ENCODE measurements around the gene ATP8A1.
"Not testable (repeated sequence)": the region's sequence is repeated elsewhere in the genome, so short reads cannot be mapped to it uniquely, and the experiment has no call there.

ATP8A1 gene

DNA sequence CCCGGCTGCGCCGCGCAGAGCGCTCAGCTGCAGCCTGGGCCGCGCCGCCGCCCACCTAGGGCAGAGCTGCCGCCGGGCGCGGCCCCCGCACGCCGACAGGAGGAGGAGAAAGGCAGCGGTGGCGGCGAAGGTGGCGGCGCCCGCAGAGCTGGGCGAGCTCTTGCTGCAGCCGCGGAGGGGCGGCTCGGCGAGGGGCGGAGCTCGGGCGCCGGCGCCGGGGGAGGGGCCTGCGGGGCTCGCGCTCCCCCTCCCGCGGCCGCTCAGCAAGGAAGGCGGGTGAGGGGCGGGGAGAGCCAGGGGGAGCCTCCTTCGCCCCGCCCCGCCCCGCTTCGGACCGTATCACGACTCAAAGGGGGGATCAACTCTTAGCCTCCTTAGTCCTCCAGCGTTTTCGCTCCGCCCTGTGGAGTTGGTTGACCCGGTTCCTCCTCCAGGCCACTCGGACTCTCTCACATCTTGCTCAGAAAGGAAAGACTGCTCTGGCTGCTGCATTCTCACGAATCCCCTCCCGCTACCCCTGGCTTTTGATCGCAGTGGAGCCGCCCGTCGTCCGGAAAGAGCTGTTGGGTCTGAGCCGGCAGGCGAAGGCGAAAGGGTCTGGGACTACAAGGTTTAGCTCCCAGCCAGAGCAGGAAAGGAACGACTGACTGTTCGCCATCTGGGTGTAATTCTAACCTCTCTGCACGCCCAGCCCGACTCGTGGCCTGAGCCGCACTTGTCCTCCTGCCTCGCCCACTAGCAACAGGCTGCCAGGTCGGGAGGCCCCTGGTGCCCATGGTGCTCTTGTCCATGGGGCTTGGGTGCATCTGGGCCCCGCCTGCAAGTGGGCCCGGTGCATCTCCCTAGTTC lies at the start of gene ATP8A1:
ATP8A1 (minus strand) TSS at position 162 of the 849 bp plus-strand sequence. CDS start 232 bp downstream, outside the sequence.
- peak; percentile 91 for DNase-seq

DNA sequence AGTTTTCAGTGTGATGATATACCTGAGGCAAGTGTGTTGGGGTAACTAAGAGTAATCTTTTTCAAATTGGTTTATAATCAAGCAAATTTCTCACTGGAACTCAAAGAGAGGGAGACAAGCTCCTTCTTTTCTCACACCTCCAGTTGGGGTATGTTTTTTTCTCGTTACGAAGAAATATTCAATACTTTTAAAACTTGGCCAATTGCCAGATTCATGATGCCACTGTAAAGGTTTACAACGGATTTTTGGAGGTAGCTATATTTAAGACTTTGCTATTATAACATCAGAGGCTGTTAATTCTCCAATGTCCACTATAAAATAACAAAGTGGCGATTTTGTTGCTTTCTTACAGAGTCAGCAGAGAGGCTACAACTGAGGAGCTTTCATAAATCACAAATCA lies 49.2 kb upstream of the ATP8A1 start:
- no peak for DNase-seq

DNA sequence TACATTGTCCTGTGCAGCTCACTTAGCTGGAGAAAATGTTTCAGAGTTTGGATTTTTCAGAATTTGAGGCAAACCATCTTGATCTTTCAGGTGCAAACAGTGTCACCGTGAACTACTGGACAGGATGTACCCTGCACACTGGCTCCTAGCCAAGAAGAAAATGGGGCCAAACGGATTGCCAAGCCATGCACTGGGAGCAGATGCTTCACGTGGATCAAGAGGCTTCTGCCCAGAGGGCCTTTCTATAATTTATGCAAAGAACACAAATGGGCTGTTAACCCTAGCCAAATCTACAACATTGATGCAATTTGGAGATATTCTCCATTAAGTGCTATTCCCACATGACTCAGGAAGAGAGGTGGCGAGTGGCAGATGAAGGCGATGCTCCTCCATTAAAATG lies 46.9 kb upstream of the ATP8A1 start:
- no peak for DNase-seq

DNA sequence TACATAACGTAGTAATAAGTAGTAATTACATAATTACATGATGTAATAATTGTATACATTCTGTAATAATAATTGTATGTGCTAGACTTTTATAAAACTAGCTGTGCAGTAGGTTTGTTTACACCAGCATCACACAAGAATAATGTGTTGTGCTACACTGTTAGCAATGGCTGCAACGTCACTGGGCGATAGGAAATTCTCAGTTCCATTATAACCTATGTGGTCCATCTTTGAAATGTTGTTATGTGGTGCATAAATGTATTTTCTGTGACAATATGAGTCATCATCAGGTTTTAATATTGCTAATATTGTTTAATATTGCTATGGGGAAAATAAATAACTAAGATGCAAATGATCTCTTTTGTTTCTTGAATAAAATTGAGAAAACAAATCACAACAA lies 46.0 kb upstream of the ATP8A1 start:
- no peak for DNase-seq

DNA sequence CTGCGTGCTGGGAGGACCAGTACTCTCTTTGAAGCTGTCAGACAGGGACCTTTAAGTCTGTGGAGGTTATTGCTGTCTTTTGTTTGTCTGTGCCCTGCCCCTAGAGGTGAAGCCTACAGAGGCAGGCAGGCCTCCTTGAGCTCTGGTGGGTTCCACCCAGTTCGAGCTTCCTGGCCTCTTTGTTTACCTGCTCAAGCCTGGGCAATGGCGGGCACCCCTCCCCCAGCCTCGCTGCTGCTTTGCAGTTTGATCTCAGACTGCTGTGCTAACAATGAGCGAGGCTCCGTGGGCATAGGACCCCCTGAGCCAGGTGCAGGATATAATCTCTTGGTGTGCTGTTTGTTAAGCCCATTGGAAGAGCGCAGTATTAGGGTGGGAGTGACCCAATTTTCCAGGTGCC lies 44.9 kb upstream of the ATP8A1 start:
- DNase-seq: not testable (repeated sequence)

DNA sequence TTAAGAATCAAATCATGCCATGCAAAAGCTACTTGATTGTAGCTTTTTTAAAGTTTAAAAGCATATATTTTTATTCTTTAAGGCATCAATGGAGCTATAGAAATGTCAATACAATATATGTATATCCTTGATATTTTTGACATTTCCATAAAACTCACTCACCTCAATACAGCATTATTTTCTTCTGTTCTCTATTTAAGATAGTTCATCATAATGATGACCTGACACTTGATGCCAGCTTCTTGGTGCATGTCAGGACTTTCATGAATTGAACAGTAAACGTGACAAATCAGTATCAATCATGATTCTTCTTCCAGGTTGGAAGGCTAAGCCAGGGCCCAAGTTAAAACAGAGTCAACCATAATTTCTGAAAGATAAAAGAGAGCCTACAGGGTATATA lies 33.6 kb upstream of the ATP8A1 start:
- no peak for DNase-seq

DNA sequence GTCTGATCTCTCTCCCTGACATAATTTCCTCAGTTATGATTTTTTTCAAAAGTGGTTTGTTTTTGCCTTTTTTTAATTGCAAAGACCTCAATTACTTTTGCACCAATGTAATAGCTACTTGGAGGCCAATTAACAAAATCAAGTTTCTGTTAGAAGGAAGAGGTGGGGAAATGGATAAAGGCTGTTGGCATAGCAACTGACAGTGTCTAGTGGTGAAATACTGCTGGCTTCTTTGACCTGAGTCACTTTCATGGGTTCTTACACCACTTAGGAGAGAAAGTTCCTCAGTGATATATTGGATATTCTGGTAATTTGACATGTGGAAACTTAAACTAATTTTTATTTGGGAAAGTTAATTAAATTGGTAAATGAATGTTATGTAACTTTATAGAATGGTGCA lies 26.5 kb upstream of the ATP8A1 start:
- no peak for DNase-seq

DNA sequence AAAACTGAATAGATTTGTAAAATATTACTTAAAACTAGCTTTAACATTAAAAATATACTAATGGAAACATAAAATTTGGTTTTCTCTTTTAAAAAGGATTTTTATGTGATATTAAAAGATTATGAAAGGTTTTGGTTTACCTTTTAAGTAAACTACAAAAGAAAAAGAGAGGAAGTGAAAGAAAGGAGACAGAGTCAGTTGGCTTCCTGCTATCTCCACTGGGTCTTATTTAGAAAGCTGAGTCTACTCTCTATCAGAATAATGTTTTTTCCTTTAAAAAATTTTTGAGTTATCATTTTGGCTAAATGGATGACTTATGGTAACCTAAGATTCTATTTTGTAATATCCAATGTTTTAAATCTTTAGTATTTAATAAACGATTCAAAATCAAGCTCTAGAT lies 21.6 kb upstream of the ATP8A1 start:
- no peak for DNase-seq

DNA sequence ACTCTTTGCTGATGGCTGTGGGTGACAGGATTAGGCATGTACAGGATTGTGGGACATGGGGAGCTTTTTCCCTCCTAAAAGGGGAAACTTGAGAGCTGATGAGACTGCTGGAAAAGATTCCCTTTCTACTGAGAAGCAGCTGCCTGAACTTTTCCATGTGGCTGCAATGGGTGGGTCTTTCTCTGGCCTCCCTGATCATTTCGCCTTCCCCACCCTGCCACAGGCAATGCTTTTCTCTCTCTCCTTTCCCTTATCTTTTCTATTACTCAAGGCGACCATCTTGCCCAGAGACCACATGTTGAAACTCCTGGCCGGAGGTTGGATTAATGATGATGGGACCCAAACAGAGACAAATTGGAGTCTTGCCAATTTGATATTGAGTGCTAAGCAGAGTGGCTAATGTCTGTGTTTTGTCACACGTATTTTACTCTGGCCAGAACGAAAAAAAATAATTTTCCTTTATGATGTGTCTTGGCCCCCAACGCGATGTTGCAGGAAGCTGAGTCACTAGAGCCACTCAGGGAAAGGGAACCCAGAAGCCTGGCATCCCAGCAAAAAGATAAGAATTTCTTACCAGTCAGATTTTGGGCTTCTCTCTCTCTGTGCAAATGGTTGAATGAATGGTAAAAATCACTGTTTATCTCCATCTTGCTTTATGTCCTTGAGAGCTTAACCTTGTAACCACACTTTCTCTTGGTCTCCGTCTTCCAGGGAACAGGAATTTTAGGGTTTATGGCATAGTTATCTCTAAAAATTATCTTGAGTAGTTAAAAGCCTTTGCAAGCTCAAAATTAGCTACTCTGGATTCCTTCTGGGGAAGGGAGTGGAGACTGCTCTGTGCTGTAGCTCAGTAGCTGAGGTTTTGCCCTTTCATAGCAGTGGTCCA lies 19.4 kb upstream of the ATP8A1 start:
- DNase-seq: no peak

DNA sequence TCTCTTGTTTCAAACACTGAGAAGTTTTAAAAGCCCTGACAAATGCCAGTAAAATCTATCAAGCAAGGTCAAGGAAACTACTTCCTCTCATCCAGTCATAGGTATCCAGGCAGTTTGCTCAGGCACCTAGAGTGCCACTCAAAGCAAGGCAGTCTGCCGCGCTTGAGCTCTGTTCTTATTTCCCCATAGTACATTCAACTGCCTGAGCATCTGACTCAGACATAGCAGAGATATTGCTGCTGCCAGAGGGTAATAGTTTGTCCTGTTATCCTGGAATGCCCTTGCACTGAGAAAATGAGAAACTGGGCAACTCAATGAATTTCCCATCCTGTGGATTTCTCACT lies 16.1 kb upstream of the ATP8A1 start:
- DNase-seq: no peak

DNA sequence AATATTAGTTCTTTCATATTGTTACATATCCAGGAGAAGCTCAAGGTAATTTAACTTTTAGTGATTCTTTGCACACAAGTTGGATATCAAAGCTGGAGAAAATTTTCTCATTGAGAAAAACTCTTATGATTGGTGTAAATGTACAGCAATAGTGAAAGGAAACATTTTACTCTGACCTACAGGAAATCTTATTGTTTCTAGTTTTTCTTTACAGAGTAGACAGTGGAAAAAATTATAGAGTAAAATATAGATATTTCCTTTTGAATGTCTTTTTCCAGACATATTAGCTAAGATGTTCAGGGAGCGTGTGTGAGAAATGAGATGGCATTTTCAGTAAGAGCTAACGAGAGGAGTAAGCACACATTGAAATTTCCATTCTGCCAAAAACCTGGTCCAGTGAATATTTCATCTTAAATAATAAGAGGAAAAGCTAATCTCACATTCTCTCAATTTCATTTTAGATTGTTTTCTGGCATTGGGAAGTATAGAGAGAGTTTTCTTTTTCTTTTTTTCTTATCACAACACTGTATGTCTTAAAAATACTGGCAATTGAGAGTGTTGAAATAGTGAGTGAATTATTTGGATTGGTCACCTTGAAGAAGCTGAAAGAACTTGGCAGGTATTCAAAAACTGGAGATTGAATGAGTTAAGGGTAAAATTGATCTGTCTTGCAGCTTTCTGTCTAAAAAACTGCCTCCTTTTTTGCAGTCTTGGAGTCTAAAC lies 15.6 kb upstream of the ATP8A1 start:
- DNase-seq: peak; percentile 20

DNA sequence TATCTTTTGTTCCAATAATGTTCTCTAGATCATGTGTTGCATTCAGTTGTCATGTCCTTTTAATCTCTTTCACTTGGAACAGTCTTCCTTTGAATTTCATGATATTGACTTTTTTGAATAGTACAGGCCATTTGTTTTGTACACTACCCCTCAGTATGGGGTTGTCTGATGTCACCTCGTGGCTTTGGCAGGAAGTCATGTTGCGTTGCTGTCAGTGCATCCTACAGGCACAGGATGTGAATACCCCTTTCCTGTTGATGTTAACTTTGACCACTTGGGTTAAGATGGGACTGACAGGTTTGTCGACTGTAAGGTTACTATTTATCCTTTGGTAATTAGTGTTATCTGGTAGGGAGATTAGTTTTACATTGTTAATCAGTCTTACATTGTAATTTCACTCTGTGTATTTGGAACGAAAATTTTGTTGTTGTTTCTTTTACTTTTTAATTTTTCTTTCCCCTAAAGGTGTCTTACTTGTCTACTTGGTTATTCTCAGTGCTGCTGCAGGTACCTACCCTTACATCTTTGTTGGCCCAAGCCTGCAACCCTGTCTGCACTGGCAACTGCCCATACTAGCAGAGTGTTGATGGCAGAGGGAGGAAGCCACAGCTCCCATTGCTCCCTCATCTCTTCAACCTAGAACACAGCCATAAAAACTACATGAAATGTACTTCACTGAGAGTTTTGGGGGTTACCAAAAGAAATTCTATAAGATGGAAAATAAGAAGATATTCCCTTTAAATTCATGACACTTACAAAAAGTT lies 14.7 kb upstream of the ATP8A1 start:
- peak; percentile 68 for DNase-seq

DNA sequence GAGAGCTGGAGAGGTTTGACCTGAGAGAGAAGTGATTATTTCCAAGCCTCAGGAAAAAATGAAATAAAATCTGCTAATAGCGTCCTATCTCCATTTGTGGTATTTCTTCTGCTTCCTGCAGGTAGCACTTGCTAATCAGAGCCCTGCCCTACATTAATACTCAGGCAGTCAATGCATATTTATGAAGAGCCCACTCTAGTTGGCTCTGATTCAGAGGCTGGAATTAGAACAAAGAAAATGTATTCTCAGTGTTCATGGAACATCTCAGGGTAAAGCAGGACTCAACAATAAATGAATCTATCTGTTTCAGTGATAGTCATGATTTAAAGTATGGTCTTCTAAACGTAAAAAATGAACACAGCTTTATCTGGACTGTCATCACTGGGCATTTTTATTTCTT lies 1.4 kb upstream of the ATP8A1 start:
- DNase-seq: no peak

DNA sequence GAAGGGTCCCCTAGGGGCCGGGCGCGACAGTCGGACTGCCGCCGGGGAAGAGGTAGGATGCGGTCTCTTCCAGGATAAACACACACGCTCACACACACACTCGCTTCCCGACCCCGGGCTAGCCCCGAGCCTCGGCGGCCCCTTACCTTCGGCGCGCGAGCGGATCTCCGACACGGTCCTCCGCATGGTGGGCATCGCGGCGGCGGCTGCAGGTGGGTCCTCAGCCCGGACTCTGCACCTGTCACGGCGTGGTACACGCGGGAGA lies 294 bp downstream of the ATP8A1 start:
- no peak for DNase-seq

DNA sequence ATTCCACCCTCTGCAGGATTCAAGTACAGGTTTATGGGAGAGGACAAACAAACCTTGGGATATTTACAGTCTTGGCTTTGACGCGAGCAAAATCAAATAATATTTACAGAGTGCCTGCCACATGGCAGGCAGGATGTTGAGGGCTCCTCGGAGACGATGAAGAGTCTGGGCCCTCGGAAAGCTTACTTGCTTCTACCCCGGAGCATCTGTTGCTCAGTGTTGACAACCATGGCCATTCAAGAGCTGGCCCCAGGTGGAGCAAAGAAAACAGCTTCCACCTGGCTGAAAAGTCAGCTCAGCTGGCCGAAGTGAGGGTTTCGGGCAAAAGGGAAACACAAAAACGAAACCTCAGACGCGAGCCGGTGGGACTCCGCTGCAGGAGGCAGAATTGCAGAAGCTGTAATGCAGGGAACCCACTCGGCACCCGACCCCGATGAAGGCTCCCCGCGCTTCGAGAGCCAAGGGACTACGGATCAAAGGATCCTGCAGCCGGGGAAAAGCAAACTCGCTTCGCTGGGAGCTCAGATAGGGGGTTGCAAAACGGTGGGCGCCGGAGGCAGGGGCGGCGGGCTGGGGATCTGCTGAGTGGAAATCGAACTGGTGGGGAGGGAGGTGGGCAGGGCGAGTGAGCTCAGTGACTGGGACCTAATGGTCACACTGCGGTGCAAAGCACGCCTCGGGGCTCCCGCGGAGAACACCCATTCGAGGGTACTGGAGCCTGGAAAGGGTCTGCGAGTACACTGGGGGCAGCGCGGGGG lies 805 bp downstream of the ATP8A1 start:
- DNase-seq: peak; percentile 32

DNA sequence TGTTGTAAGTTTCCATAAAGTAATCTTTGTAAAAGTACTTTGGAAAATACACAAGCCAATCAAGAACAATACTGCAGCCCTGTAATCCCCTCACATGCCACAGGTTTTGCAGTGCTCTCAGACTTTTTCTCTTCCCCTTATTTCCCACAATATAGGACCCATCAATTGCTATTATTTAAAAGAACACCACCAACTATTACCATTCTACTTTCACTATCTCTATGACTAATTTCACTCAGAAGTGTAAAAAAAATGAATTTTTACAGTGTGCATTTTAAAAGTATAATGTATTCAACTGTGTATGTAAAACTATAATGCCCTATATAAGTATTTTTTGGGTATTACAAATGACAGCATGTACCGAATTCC lies 1.7 kb downstream of the ATP8A1 start:
- no peak for DNase-seq

DNA sequence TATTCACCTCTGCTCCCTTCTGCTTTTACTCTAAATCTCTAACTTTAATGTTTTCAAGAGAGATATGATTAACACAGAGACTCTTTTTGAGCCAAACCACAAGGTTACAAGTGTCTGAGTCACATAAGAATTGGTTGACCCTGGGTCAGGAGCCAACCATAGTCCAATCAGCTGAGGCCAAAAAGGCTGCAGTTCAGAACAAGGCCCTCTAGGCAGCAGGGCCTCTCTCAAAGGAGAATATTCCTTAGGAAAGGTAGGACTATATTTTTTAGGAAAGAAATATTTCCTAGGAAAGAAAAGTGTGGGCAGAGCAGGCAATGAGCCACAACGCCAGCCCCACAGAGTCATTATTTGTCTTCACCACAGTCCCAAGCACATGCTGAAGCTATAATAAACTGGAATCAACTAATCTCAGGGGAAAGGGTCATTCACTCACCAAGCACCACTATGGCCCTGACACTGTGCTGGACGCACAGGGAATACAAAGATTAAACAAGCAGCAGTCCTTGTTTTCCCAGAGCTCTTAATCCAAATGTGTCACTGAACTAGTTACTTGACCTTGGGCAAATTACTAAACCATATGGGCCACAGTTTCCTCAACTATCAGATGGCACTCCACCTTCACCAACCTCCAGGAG lies 2.2 kb downstream of the ATP8A1 start:
- peak; percentile 56 for DNase-seq

DNA sequence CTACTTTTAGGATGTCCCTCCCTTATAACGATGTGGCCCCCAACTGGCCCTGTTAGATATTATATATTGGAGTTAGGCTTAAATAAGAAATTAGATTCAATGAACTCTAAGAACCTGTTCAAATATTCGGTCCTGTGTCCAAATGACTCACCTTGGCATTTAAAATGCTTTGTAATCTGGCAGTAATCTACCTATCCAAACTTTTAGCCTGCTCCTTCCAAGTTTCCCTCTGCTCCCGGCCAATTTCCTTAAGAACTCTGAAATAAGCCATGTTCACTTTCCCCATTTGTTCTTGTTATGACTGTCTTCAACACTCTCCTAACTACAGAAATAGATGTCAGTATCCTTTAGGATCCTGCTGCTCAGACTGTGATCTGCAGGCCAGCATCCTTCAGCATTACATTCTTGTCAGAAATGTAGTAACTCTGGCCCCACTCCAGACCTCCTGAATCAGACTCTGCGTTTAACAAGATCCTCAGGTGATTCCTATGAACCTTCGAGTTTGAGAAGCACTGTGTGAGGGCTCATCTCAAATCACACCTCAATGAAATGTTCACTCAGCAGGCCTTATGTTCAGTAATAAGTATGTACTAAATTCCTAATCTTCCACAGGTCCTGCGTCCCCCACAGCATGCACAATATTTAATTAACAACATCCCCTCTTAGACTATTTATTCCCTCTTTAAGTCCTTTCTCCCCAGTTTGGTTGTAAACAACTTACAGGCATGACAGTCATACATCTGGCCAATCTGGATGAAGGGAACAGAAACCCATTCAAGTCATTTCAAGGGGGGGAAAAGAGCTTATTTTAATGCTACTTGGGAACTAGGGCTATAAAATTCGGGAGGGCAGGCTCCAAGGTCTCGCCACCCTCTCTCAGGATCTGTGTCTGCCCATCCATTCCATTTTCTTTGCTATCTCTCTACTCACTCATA lies 3.0 kb downstream of the ATP8A1 start:
- DNase-seq: no peak

DNA sequence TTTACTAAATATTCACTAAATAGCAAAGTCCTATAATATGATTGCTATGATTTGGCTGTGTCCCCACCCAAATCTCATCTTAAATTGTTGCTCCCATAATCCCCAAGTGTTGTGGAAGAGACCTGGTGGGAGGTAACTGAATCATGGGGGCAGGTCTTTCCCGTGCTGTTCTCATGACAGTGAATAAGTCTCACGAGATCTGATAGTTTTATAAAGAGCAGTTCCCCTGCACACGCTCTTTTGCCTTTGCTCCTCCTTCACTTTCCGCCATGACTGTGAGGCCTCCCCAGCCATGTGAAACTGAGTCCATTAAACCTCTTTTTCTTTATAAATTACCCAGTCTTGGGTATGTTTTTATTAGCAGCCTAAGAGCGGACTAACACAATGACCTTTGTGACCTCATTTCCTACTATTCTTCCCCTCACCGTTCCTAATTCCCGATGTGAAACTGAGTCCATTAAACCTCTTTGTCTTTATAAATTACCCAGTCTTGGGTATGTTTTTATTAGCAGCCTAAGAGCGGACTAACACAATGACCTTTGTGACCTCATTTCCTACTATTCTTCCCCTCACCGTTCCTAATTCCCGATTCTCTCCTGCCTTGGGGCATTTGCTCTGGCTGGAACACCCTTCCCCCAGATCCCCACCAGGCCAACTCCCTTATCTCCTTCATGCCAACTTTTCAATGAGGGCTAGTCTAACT lies 4.2 kb downstream of the ATP8A1 start:
- not testable (repeated sequence) for DNase-seq

DNA sequence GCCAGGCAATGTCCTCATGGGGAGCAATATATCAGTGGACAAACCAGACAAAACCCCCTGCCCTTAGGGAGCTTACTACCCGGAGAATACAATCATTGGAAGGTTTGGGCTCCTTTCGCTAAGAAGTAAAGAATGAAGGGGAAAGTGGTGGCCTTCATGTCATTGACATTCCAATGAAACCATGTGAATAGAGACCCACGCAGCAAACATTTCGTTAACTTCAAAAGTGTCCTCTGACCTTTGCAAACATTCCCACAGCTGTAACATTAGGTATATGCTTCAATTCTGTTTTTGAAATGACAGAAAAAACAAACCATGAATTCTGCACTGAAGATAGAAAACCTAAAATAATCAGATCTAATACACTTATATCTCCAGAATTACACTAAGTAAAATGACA lies 7.0 kb downstream of the ATP8A1 start:
- DNase-seq: no peak
